Left lung (tissue), 10 donors: ENCODE results near the gene SPDYA. TPM values are rescaled to one million over a fixed set of nuclear protein-coding genes. Genes with fewer than 3 reads are reported as not detected.
A peak's percentile ranks its signal among the peaks of the same experiment; 100 is the strongest.

Experiments used
- ATAC-seq: fragments of 200-7000 bp; cut with Tn5 transposase; one replicate; pipeline ENCODE4 v1.9.1; 2020; ENCODE audit warnings: moderate library complexity
- DNase-seq, 4 donors: peaks; one replicate each; pipeline ENCODE4 v3.0.0-alpha.2; 2013 to 2020
- H3K27ac ChIP-seq, 2 donors: fragments of 200-600 bp; sonication (generic) in 1 of 2; one replicate each; pipeline versions ENCODE4 v1.5.0 to v1.8.0; 2020 to 2021
- H3K27me3 ChIP-seq, 2 donors: fragments of 200-600 bp; sonication (generic) in 1 of 2; one replicate each; pipeline versions ENCODE4 v1.5.0 to v1.8.0; 2020 to 2021
- H3K36me3 ChIP-seq, 2 donors: fragments of 200-600 bp; sonication (generic) in 1 of 2; one replicate each; pipeline versions ENCODE4 v1.5.0 to v1.8.0; 2020 to 2021
- H3K4me1 ChIP-seq, 2 donors: fragments of 200-600 bp; one replicate each; pipeline ENCODE4 v1.8.0; 2021
- H3K4me3 ChIP-seq, 2 donors: fragments of 200-600 bp; sonication (generic) in 1 of 2; one replicate each; pipeline versions ENCODE4 v1.5.0 to v1.8.0; 2020 to 2021; ENCODE audit warnings: mild to moderate bottlenecking in 1 of 2
- H3K9me3 ChIP-seq, 2 donors: fragments of 200-600 bp; sonication (generic) in 1 of 2; one replicate each; pipeline versions ENCODE4 v1.5.0 to v1.8.0; 2020 to 2021
- intact Hi-C, 2 donors: fragments of 100-400 bp; cut with DNase I; formaldehyde crosslinking; loops; one replicate each; pipeline versions ENCODE4 v1.11.2 to v1.14.2; 2022
- polyA plus RNA-seq, 6 donors: library from polyadenylated mRNA; unstranded; fragments of 120-200 nt; gene quantifications; one replicate each; pipeline ENCODE4 v1.2.1, GENCODE V29; 2013; ENCODE audit not compliant: insufficient read length in 6 of 6
- total RNA-seq, 2 donors: library from RNA; stranded (reverse); fragmentation: NEBNext Ultra II Directional; extraction: Animal tissue kit (Norgen Biotek cat#: 25700); gene quantifications; one replicate each; pipeline ENCODE4 v1.2.1, GENCODE V29; 2021
- TF ChIP-seq, protein P1 (sequence below), 2 donors: fragments of 200-600 bp; sonication (generic) in 1 of 2; IDR thresholded peaks; one replicate each; pipeline versions ENCODE4 v1.5.0 to v1.8.0; 2021; ENCODE audit warnings: antibody characterized with exemption in 2 of 2
- donor health status: DM: no; HTN: yes; CAD: no.
- donor health status: DM: no; HTN: no; CAD: no.

Gene SPDYA
- total and polyA plus RNA-seq, 8 donors: 0.55 to 4.7 (median 2.9) TPM

DNA sequence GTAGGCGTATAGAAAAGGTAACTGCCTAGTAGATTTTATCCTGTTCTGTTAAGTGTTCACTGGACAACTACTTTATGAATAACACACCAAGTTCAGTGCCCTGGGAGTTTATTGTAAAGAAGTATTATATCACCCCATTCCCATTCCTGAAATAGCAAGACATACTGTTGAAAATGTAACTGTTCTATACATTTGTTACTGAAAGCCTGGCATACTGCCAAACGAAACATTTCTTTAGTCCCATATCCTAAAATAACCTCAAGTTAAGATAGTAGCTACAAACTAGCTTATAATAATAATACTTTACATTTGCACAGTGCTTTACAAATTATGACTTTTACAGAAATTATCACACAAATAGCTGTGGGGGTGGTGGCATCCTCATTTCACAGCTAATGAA, 25.1 kb downstream of the SPDYA start:
- Histone ChIP-seq H3K27ac (no peak overlapping the region), H3K9me3 (no peaks in the 10 kb centered on the region), H3K36me3 (no peaks in the 10 kb centered on the region), H3K27me3 (no peaks in the 10 kb centered on the region), H3K4me1 (no peaks in the 10 kb centered on the region), H3K4me3 (no peak overlapping the region)
- intact Hi-C loops: no loop called here
- DNase-seq (peak in 1 of 4 donors; percentile 2), ATAC-seq (no peak)
- TF ChIP-seq, protein P1, sequence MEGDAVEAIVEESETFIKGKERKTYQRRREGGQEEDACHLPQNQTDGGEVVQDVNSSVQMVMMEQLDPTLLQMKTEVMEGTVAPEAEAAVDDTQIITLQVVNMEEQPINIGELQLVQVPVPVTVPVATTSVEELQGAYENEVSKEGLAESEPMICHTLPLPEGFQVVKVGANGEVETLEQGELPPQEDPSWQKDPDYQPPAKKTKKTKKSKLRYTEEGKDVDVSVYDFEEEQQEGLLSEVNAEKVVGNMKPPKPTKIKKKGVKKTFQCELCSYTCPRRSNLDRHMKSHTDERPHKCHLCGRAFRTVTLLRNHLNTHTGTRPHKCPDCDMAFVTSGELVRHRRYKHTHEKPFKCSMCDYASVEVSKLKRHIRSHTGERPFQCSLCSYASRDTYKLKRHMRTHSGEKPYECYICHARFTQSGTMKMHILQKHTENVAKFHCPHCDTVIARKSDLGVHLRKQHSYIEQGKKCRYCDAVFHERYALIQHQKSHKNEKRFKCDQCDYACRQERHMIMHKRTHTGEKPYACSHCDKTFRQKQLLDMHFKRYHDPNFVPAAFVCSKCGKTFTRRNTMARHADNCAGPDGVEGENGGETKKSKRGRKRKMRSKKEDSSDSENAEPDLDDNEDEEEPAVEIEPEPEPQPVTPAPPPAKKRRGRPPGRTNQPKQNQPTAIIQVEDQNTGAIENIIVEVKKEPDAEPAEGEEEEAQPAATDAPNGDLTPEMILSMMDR (IDR thresholded peaks at IDR 0.05): no peak

DNA sequence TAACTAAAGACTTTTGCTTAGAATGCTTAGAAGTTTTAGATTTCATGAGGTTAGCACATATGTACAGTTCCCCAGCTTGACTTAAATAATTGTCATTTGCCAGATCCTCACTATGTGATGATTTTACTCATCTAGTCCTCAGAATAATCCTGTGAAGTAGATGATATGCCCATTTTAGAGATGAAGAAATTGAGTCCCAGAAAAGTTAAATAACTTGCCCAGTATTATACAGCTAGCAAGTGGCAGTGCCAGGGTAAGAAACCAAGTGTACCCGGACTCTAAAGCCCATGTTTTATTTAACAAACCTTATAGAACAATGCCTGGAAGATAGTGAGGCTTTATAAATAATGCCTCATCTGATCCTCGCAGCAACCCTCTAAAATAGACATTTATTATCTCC, 28.3 kb downstream of the SPDYA start:
- ATAC-seq (no peak), DNase-seq (no peak)
- intact Hi-C loops: no loop called here
- H3K4me3 ChIP-seq: no peak overlapping the region
- H3K4me1 ChIP-seq: no peaks in the 10 kb centered on the region
- H3K36me3 ChIP-seq: peaks cover 0 to 6% of the 10 kb centered on the region in 2 donors
- no peak overlapping the region for H3K27ac ChIP-seq
- TF ChIP-seq, protein P1 (IDR thresholded peaks at IDR 0.05): no peak
- no peaks in the 10 kb centered on the region for H3K27me3 ChIP-seq
- no peaks in the 10 kb centered on the region for H3K9me3 ChIP-seq

DNA sequence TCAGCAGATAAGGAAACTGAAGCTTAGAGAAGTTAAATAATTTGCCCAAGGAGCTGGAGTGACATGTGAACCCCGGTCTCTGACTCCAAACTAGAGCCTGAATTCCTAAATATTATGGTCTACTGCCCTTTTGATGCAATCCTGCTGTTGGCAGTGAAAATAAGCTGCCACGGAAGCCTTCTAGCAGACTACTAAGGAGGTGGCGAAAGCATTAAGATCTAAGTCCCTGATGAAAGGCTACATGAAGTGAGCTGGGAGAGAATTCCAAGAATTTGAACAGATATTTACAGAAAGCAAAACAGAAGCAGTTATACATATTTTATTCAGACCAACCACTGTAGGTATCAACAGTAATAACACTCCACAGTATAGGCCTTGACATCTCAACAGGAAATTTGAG, 31.4 kb downstream of the SPDYA start:
- Histone ChIP-seq H3K27ac (no peak overlapping the region), H3K4me3 (no peak overlapping the region), H3K36me3 (peaks cover 0 to 9% of the 10 kb centered on the region in 2 donors), H3K27me3 (no peaks in the 10 kb centered on the region), H3K4me1 (no peaks in the 10 kb centered on the region), H3K9me3 (no peaks in the 10 kb centered on the region)
- TF ChIP-seq, protein P1 (IDR thresholded peaks at IDR 0.05): no peak
- ATAC-seq (no peak), DNase-seq (no peak)
- intact Hi-C loops: no loop called here

DNA sequence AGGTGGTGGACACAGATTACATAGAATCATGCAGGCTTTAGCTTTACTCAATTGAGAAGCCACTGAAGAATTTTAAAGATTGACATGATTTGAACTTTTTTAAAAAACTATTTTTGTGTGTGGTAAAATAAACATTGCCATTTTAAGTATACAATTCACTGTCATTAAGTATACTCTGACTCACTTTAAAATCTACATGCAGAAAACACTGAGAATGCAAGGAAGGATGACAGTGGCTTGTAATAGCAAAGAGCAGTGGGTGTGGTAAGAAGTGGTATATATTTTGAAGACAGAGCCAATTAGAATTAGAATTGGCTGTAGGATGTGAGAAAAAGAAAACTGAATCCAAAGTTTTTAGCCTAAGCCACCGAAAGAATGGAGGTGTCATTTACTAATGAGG, 44.6 kb downstream of the SPDYA start:
- Histone ChIP-seq H3K27me3 (no peaks in the 10 kb centered on the region), H3K9me3 (no peaks in the 10 kb centered on the region), H3K36me3 (peaks cover 0 to 35% of the 10 kb centered on the region in 2 donors), H3K27ac (no peak overlapping the region), H3K4me3 (no peak overlapping the region), H3K4me1 (no peaks in the 10 kb centered on the region)
- ATAC-seq (no peak), DNase-seq (no peak)
- intact Hi-C loops: no loop called here
- TF ChIP-seq, protein P1 (IDR thresholded peaks at IDR 0.05): no peak

DNA sequence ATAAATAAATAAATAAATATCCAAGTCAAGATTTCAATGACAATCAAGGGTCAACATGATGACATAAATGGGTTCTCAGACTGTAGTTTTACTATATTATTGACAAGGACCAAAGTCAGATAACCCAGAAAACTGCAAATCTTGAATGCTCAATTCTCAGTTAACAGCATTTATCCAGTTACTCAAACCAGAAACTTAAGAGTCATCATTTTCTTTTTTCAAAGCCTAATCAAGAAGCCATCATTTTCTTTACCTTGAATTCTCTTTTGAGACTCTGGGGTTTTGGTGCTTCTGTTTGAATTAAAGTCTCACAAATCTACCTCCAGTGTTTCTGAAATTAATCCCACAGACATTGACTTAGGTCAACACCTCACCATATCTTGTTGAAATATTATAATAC, 45.3 kb downstream of the SPDYA start:
- ATAC-seq: no peak
- H3K9me3 ChIP-seq: no peaks in the 10 kb centered on the region
- no peak overlapping the region for H3K4me3 ChIP-seq
- no peaks in the 10 kb centered on the region for H3K27me3 ChIP-seq
- TF ChIP-seq, protein P1 (IDR thresholded peaks at IDR 0.05): no peak
- H3K36me3 ChIP-seq: peaks cover 0 to 43% of the 10 kb centered on the region in 2 donors
- DNase-seq: no peak
- intact Hi-C loops: no loop called here
- no peaks in the 10 kb centered on the region for H3K4me1 ChIP-seq
- no peak overlapping the region for H3K27ac ChIP-seq
